Fibroblast of lung (primary cell): ENCODE data around the gene APOBEC2. TPM values are rescaled to one million over a fixed set of nuclear protein-coding genes. Genes with fewer than 3 reads are reported as not detected.

ENCODE experiments used
- DNase-seq, 2 donors: peaks; one replicate each; pipeline versions ENCODE4 v3.0.0 to v3.0.0-alpha.2; 2010; ENCODE audit warnings: low read depth in 2 of 2
- H2AFZ ChIP-seq: 2 replicates; pipeline ENCODE4 v1.5.1; 2012; ENCODE audit warnings: low read length, control low read depth, inconsistent platforms
- H3K27ac ChIP-seq: 2 replicates; pipeline ENCODE4 v1.5.1; 2011; ENCODE audit warnings: low read length, control low read depth; ENCODE audit not compliant: insufficient read depth
- H3K27me3 ChIP-seq: 2 replicates; pipeline ENCODE4 v1.5.1; 2011; ENCODE audit warnings: mild to moderate bottlenecking, low read length; ENCODE audit not compliant: control insufficient read depth, insufficient read depth
- H3K36me3 ChIP-seq: 2 replicates; pipeline ENCODE4 v1.5.1; 2011; ENCODE audit warnings: low read length; ENCODE audit not compliant: control insufficient read depth, insufficient read depth
- H3K4me1 ChIP-seq: 2 replicates; pipeline ENCODE4 v1.5.1; 2011; ENCODE audit warnings: low read length; ENCODE audit not compliant: control insufficient read depth, insufficient read depth; ENCODE audit errors: extremely low read depth
- H3K4me2 ChIP-seq: 2 replicates; pipeline ENCODE4 v1.5.1; 2011; ENCODE audit warnings: low read length, control low read depth; ENCODE audit not compliant: insufficient read depth; ENCODE audit errors: extremely low read depth
- H3K4me3 ChIP-seq, 4 experiments: fragments of 200-600 bp in 1 of 4; sonication (generic) in 1 of 4; replicated peaks in 1 of 4; 2 replicates each; pipeline ENCODE4 v1.5.1; 2011 to 2016; ENCODE audit warnings: low read length in 4 of 4, low read depth in 3 of 4, mild to moderate bottlenecking in 3 of 4, control low read depth in 2 of 4, inconsistent platforms in 1 of 4, mixed read lengths in 1 of 4; ENCODE audit not compliant: insufficient read depth in 1 of 4; ENCODE audit errors: control extremely low read depth in 1 of 4
- H3K79me2 ChIP-seq: 2 replicates; pipeline ENCODE4 v1.5.1; 2012; ENCODE audit warnings: mild to moderate bottlenecking, low read length, inconsistent platforms; ENCODE audit not compliant: control insufficient read depth, insufficient read depth
- H3K9ac ChIP-seq: 2 replicates; pipeline ENCODE4 v1.5.1; 2011; ENCODE audit warnings: mild to moderate bottlenecking, low read length, control low read depth; ENCODE audit not compliant: insufficient read depth
- H3K9me3 ChIP-seq: 2 replicates; pipeline ENCODE4 v1.5.1; 2012; ENCODE audit warnings: low read depth, low read length; ENCODE audit not compliant: control insufficient read depth, insufficient read depth
- H4K20me1 ChIP-seq: 2 replicates; pipeline ENCODE4 v1.5.1; 2011; ENCODE audit warnings: low read length; ENCODE audit not compliant: control insufficient read depth, insufficient read depth; ENCODE audit errors: extremely low read depth
- CTCF ChIP-seq, 2 donors: IDR thresholded peaks in 1 of 2; conservative IDR thresholded peaks in 1 of 2; 1 replicate in 1 of 2; 2 replicates in 1 of 2; pipeline ENCODE4 v1.5.1; 2011 to 2012; ENCODE audit warnings: low read length in 2 of 2, control low read depth in 1 of 2, inconsistent platforms in 1 of 2, low read depth in 1 of 2, mild to moderate bottlenecking in 1 of 2
- EZH2 ChIP-seq: IDR thresholded peaks from 2 replicates; pipeline ENCODE4 v1.5.1; 2012; ENCODE audit warnings: low read length, control low read depth, mild to moderate bottlenecking; ENCODE audit errors: missing control alignments
- polyA plus RNA-seq, 2 donors: library from polyadenylated mRNA; depleted of rRNA in 1 of 2; stranded (reverse) in 1 of 2; unstranded in 1 of 2; fragments of >200 nt; gene quantifications; 2 replicates each; pipeline ENCODE4 v1.2.1, GENCODE V29; 2011 to 2012; ENCODE audit warnings: missing spikeins in 1 of 2
- total RNA-seq: library from RNA; depleted of rRNA; stranded (reverse); fragments of >200 nt; gene quantifications from 2 replicates; pipeline ENCODE4 v1.2.1, GENCODE V29; 2014

Gene APOBEC2
- total and polyA plus RNA-seq, 2 donors (not counting 1 experiment from before 2014, with no cell fraction given): not detected

- H3K4me1 ChIP-seq: peaks cover 3% of the 10 kb centered on the region
- peak within 1 kb of the TSS; percentile 82 for H2AFZ ChIP-seq
- peak within 1 kb of the TSS; percentile 94 for H3K27ac ChIP-seq
- peak; percentile 88 to 99 for DNase-seq
- H3K9ac ChIP-seq: peak within 1 kb of the TSS; percentile 95
- peak within 1 kb of the TSS; percentile 85 for H3K4me2 ChIP-seq
- no peaks in the 10 kb centered on the region for H3K9me3 ChIP-seq
- no peaks in the 10 kb centered on the region for H4K20me1 ChIP-seq
- TF ChIP-seq EZH2: no peak
- no peak for TF ChIP-seq CTCF (conservative IDR thresholded peaks at IDR 0.05 in 1 of 2, IDR thresholded peaks at IDR 0.05 in 1 of 2; ENCODE audit: low read depth in 1 of 2, low read length in 2 of 2)
- H3K36me3 ChIP-seq: no peaks in the 10 kb centered on the region
- peaks cover 35% of the 10 kb centered on the region for H3K79me2 ChIP-seq
- no peaks in the 10 kb centered on the region for H3K27me3 ChIP-seq
- peak within 1 kb of the TSS; percentile 78 to 98 (median 84) for H3K4me3 ChIP-seq
Observed at GRCh38 chr6:41071923-41072835, 19.2 kb downstream of the APOBEC2 start, which contains the start of gene OARD1. Gene OARD1, minus strand, starts transcription at chr6:41072356. Its CDS starts 722 bp downstream, at chr6:41071634.

GRCh38 chr6:41072836-41073202 is 19.8 kb downstream of the APOBEC2 start, which contains the start of gene NFYA:
Gene NFYA, plus strand, starts transcription at chr6:41072974. Its CDS starts 6,116 bp downstream, at chr6:41079090.
- Histone ChIP-seq H3K27ac (peak within 1 kb of the TSS; percentile 94), H3K36me3 (no peaks in the 10 kb centered on the region), H4K20me1 (no peaks in the 10 kb centered on the region), H3K4me1 (peaks cover 3% of the 10 kb centered on the region), H3K9me3 (no peaks in the 10 kb centered on the region), H2AFZ (peak within 1 kb of the TSS; percentile 82), H3K4me2 (peak within 1 kb of the TSS; percentile 85), H3K27me3 (no peaks in the 10 kb centered on the region), H3K9ac (peak within 1 kb of the TSS; percentile 95), H3K4me3 (peak within 1 kb of the TSS; percentile 78 to 98 (median 84)), H3K79me2 (peaks cover 41% of the 10 kb centered on the region)
- TF ChIP-seq EZH2: no peak
- no peak for TF ChIP-seq CTCF (conservative IDR thresholded peaks at IDR 0.05 in 1 of 2, IDR thresholded peaks at IDR 0.05 in 1 of 2; ENCODE audit: low read depth in 1 of 2, low read length in 2 of 2)
- DNase-seq: peak in 1 of 2 donors; percentile 100

GRCh38 chr6:41073203-41073967 is 20.4 kb downstream of the APOBEC2 start:
- Histone ChIP-seq H3K27me3 (no peaks in the 10 kb centered on the region), H3K9ac (peak overlapping the region; percentile 95), H4K20me1 (no peaks in the 10 kb centered on the region), H3K36me3 (no peaks in the 10 kb centered on the region), H3K4me1 (peaks cover 3% of the 10 kb centered on the region), H2AFZ (peak overlapping the region; percentile 5), H3K4me2 (peak overlapping the region; percentile 82), H3K27ac (peak overlapping the region; percentile 94), H3K9me3 (no peaks in the 10 kb centered on the region), H3K4me3 (peak overlapping the region; percentile 75 to 88 (median 78)), H3K79me2 (peaks cover 46% of the 10 kb centered on the region)
- TF ChIP-seq EZH2: no peak
- peak; percentile 10 to 18 for TF ChIP-seq CTCF (conservative IDR thresholded peaks at IDR 0.05 in 1 of 2, IDR thresholded peaks at IDR 0.05 in 1 of 2; ENCODE audit: low read depth in 1 of 2, low read length in 2 of 2)
- peak; percentile 63 to 84 for DNase-seq
